GM12892 (cell line): ENCODE measurements around the gene TTC21A.

Source experiments
- POLR2A ChIP-seq: IDR thresholded peaks from 2 replicates; pipeline ENCODE4 v1.6.1; 2011; ENCODE audit warnings: low read depth, low read length, control low read depth
- POLR2AphosphoS5 ChIP-seq: IDR thresholded peaks from 2 replicates; pipeline ENCODE4 v1.6.1; 2011; ENCODE audit warnings: low read depth, low read length, control low read depth

DNA sequence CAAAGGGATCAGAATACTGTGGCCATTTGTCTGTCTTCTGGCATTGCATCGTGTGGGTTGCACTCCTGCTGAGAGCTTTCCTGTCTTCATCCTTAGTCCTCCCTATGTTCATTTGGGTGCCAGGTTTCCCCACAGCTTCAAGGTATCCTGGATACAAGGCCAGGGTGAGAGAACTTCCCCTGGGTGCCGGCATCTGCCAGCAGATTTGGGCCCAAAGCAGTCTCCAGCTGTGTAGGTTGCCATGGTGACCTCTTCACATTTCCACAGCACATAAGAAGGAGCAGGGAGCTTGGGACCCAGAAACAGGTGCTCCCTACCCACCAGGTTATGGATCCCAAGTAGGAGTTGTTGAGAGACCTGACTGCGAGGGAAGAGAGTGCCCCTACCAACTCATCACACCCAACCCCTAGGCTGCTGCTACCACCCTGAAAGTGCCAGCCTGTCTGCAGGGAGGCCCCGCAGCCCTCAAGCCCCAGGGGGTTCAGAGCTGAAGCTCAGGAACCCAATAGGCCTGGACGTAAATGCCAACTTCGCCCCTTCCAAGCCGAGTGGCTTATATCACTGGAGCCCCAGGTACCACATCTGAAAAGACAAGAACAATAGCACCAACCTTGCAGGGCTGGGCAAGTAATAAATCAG is 19.9 kb downstream of the TTC21A start:
- TF ChIP-seq POLR2AphosphoS5 (no peak), POLR2A (no peak)
